ENCODE measurements around the gene OTUD4.
A peak's percentile ranks its signal among the peaks of the same experiment; 100 is the strongest.
"Not testable (repeated sequence)": the region's sequence is repeated elsewhere in the genome, so short reads cannot be mapped to it uniquely, and the experiment has no call there.

OTUD4 gene

GRCh38 chr4:145180298-145181090 lies at the start of gene OTUD4:
Gene OTUD4, minus strand, starts transcription at chr4:145180589. Its CDS starts 616 bp downstream, at chr4:145179973.
- DNase-seq, result peak; percentile 98

GRCh38 chr4:145223228-145223627 lies 42.8 kb upstream of the OTUD4 start:
- DNase-seq, result not testable (repeated sequence)

- DNase-seq, result not testable (repeated sequence)
These were observed 41.1 kb upstream of the OTUD4 start for GRCh38 chr4:145221529-145221928.

GRCh38 chr4:145219090-145219489 lies 38.7 kb upstream of the OTUD4 start:
- DNase-seq, result no peak

- DNase-seq, result no peak
These were observed 37.9 kb upstream of the OTUD4 start for GRCh38 chr4:145218251-145218650.

- peak; percentile 6 for DNase-seq
These were observed 37.0 kb upstream of the OTUD4 start for GRCh38 chr4:145217349-145217748.

GRCh38 chr4:145216535-145216934 lies 36.1 kb upstream of the OTUD4 start:
- DNase-seq, result peak; percentile 22

- DNase-seq, result no peak
These were observed 32.9 kb upstream of the OTUD4 start for GRCh38 chr4:145213245-145213644.

- no peak for DNase-seq
These were observed 27.5 kb upstream of the OTUD4 start for GRCh38 chr4:145207934-145208333.

GRCh38 chr4:145203410-145203809 lies 23.0 kb upstream of the OTUD4 start:
- no peak for DNase-seq

GRCh38 chr4:145200366-145200765 lies 20.0 kb upstream of the OTUD4 start:
- no peak for DNase-seq

- no peak for DNase-seq
These were observed 18.8 kb upstream of the OTUD4 start for GRCh38 chr4:145199051-145199716.

- DNase-seq, result no peak
These were observed 16.4 kb upstream of the OTUD4 start for GRCh38 chr4:145196747-145197146.

- peak; percentile 72 for DNase-seq
These were observed 15.0 kb upstream of the OTUD4 start for GRCh38 chr4:145195167-145195952.

GRCh38 chr4:145189981-145190380 lies 9.6 kb upstream of the OTUD4 start:
- DNase-seq, result no peak

- peak; percentile 83 for DNase-seq
These were observed 6.3 kb upstream of the OTUD4 start for GRCh38 chr4:145186729-145187128.

GRCh38 chr4:145183581-145183980 lies 3.2 kb upstream of the OTUD4 start:
- no peak for DNase-seq

- DNase-seq, result no peak
These were observed 2.6 kb upstream of the OTUD4 start for GRCh38 chr4:145183023-145183422.

- DNase-seq, result no peak
These were observed 1.8 kb upstream of the OTUD4 start for GRCh38 chr4:145182222-145182621.

- no peak for DNase-seq
These were observed 707 bp upstream of the OTUD4 start for GRCh38 chr4:145181091-145181501.

- DNase-seq, result peak; percentile 76
These were observed 510 bp downstream of the OTUD4 start for GRCh38 chr4:145179861-145180297.

- peak; percentile 84 for DNase-seq
These were observed 1.0 kb downstream of the OTUD4 start for GRCh38 chr4:145179281-145179860.

- no peak for DNase-seq
These were observed 1.6 kb downstream of the OTUD4 start for GRCh38 chr4:145178740-145179280.

All from inflammatory macrophage treated with lipopolysaccharide for 4 hours (primary cell).